Measurements from ENCODE around the gene ATP2B2. TPM values are rescaled to one million over a fixed set of nuclear protein-coding genes. Genes with fewer than 3 reads are reported as not detected.

ATP2B2 gene
- total and polyA plus RNA-seq, 2 experiments from 2014 or later = 0.42 to 0.63 TPM

- TF ChIP-seq CTCF (conservative IDR thresholded peaks at IDR 0.05; ENCODE audit: low read depth in 2 of 2) (peak in 1 of 2 experiments; percentile 36; a peak in 2 of 4 replicates), STAT1 (IDR thresholded peaks at IDR 0.05; ENCODE audit: unreplicated experiment) (no peak)
- no peaks in the 10 kb centered on the region for H3K79me2 ChIP-seq (replicated peaks; ENCODE audit: insufficient read depth)
- ATAC-seq (peak; percentile 31), DNase-seq (ENCODE audit: low spot score) (no peak)
- H3K4me1 ChIP-seq (ENCODE audit: insufficient read depth) = no peaks in the 10 kb centered on the region
- H3K27me3 ChIP-seq (ENCODE audit: insufficient read depth) = no peaks in the 10 kb centered on the region
- no peak overlapping the region for H3K27ac ChIP-seq (ENCODE audit: low read depth)
- H3K4me2 ChIP-seq = no peak overlapping the region
- Mint-ChIP-seq H3K36me3 (ENCODE audit: low read depth) (no peaks in the 10 kb centered on the region; the same call in 2 of the 3 replicates), H3K27ac (no peak overlapping the region), H3K4me1 (peaks cover 7% of the 10 kb centered on the region; the same call in 2 of the 3 replicates), H3K9me3 (no peaks in the 10 kb centered on the region), H3K27me3 (ENCODE audit: insufficient read depth, low read depth, poor library complexity) (no peaks in the 10 kb centered on the region), H3K4me3 (no peak overlapping the region)
- no peaks in the 10 kb centered on the region for H3K9me2 ChIP-seq (ENCODE audit: insufficient read depth)
- no peaks in the 10 kb centered on the region for H4K20me1 ChIP-seq (replicated peaks; ENCODE audit: insufficient read depth)
- no peak overlapping the region for H3K4me3 ChIP-seq
- no peaks in the 10 kb centered on the region for H3F3A ChIP-seq (replicated peaks; ENCODE audit: low read depth)
- no peaks in the 10 kb centered on the region for H3K36me3 ChIP-seq (ENCODE audit: insufficient read depth)
- H2AFZ ChIP-seq = no peak overlapping the region; the same call in 1 of the 2 replicates
These were observed 167.8 kb downstream of the ATP2B2 start for GRCh38 chr3:10337323-10338163.

GRCh38 chr3:10336761-10337160 lies 168.6 kb downstream of the ATP2B2 start:
- Histone ChIP-seq H3K79me2 (replicated peaks; ENCODE audit: insufficient read depth) (no peaks in the 10 kb centered on the region), H3K9me2 (ENCODE audit: insufficient read depth) (no peaks in the 10 kb centered on the region), H3K36me3 (ENCODE audit: insufficient read depth) (no peaks in the 10 kb centered on the region), H3K4me2 (no peak overlapping the region), H3K4me1 (ENCODE audit: insufficient read depth) (no peaks in the 10 kb centered on the region), H3F3A (replicated peaks; ENCODE audit: low read depth) (no peaks in the 10 kb centered on the region), H4K20me1 (replicated peaks; ENCODE audit: insufficient read depth) (no peaks in the 10 kb centered on the region), H3K4me3 (no peak overlapping the region), H3K27ac (ENCODE audit: low read depth) (no peak overlapping the region), H3K27me3 (ENCODE audit: insufficient read depth) (no peaks in the 10 kb centered on the region), H2AFZ (no peak overlapping the region)
- ATAC-seq (no peak), DNase-seq (ENCODE audit: low spot score) (no peak)
- no peak overlapping the region for H3K27ac Mint-ChIP-seq
- peaks cover 2% of the 10 kb centered on the region for H3K27me3 Mint-ChIP-seq (ENCODE audit: insufficient read depth, low read depth, poor library complexity)
- peaks cover 7% of the 10 kb centered on the region; the same call in 2 of the 3 replicates for H3K4me1 Mint-ChIP-seq
- no peaks in the 10 kb centered on the region for H3K9me3 Mint-ChIP-seq
- no peaks in the 10 kb centered on the region; the same call in 2 of the 3 replicates for H3K36me3 Mint-ChIP-seq (ENCODE audit: low read depth)
- H3K4me3 Mint-ChIP-seq = no peak overlapping the region
- no peak for TF ChIP-seq REST (IDR thresholded peaks at IDR 0.05; ENCODE audit: unreplicated experiment)
- TF ChIP-seq EZH2phosphoT487 (IDR thresholded peaks at IDR 0.05; ENCODE audit: unreplicated experiment) = no peak
- TF ChIP-seq JUNB (IDR thresholded peaks at IDR 0.05; ENCODE audit: unreplicated experiment) = no peak
- TF ChIP-seq ZNF462 (CRISPR knock-in tag; IDR thresholded peaks at IDR 0.05) = no peak
- no peak for TF ChIP-seq STAT1 (IDR thresholded peaks at IDR 0.05; ENCODE audit: unreplicated experiment)
- no peak for TF ChIP-seq POLR2AphosphoS5 (IDR thresholded peaks at IDR 0.05; ENCODE audit: low read depth)
- TF ChIP-seq NANOG (IDR thresholded peaks at IDR 0.05; ENCODE audit: borderline replicate concordance) = no peak
- no peak for TF ChIP-seq ZNF331 (CRISPR knock-in tag; IDR thresholded peaks at IDR 0.05; ENCODE audit: low read depth)

Measured in GM23338 (cell line).